Hepatocyte (in vitro differentiated cells): ENCODE results near the gene PLEKHJ1. TPM values are rescaled to one million over a fixed set of nuclear protein-coding genes. Genes with fewer than 3 reads are reported as not detected.

Experiments
- DNase-seq: peaks from one replicate; pipeline ENCODE4 v3.0.0-alpha.2; 2016; ENCODE audit warnings: low spot score
- H2AFZ ChIP-seq: fragments of 200-600 bp; sonication (generic); 2 replicates; pipeline ENCODE4 v1.6.0; 2016; ENCODE audit warnings: antibody characterized with exemption, mild to moderate bottlenecking
- H3K27ac ChIP-seq: fragments of 200-600 bp; sonication (generic); 2 replicates; pipeline ENCODE4 v1.5.1; 2016; ENCODE audit warnings: mild to moderate bottlenecking
- H3K27me3 ChIP-seq: fragments of 200-600 bp; sonication (generic); 2 replicates; pipeline ENCODE4 v1.6.1; 2016
- H3K36me3 ChIP-seq: fragments of 200-600 bp; sonication (generic); replicated peaks from 2 replicates; pipeline ENCODE4 v1.5.1; 2016; ENCODE audit warnings: low read depth; ENCODE audit not compliant: insufficient read depth
- H3K4me1 ChIP-seq: fragments of 200-600 bp; sonication (generic); 2 replicates; pipeline ENCODE4 v1.5.1; 2016; ENCODE audit warnings: mild to moderate bottlenecking, moderate library complexity; ENCODE audit not compliant: insufficient read depth
- H3K4me2 ChIP-seq: fragments of 200-600 bp; sonication (generic); 2 replicates; pipeline ENCODE4 v1.6.0; 2016
- H3K4me3 ChIP-seq: fragments of 200-600 bp; sonication (generic); 2 replicates; pipeline ENCODE4 v1.5.1; 2016; ENCODE audit warnings: mild to moderate bottlenecking
- H3K79me2 ChIP-seq: fragments of 200-600 bp; sonication (generic); 2 replicates; pipeline ENCODE4 v1.6.0; 2017; ENCODE audit warnings: mild to moderate bottlenecking
- H3K9me2 ChIP-seq: fragments of 200-600 bp; sonication (generic); replicated peaks from 2 replicates; pipeline ENCODE4 v1.6.0; 2017; ENCODE audit warnings: mild to moderate bottlenecking; ENCODE audit not compliant: insufficient read depth
- H3K9me3 ChIP-seq: fragments of 200-600 bp; sonication (generic); 2 replicates; pipeline ENCODE4 v1.5.1; 2016; ENCODE audit warnings: low read depth, mild to moderate bottlenecking
- H4K20me1 ChIP-seq: fragments of 200-600 bp; sonication (generic); 2 replicates; pipeline ENCODE4 v1.6.0; 2016; ENCODE audit warnings: mild to moderate bottlenecking; ENCODE audit not compliant: insufficient read depth, poor library complexity, severe bottlenecking
- CTCF ChIP-seq: fragments of 200-600 bp; sonication (generic); IDR thresholded peaks from 2 replicates; pipeline ENCODE4 v1.5.1; 2016; ENCODE audit warnings: antibody characterized with exemption, mild to moderate bottlenecking; ENCODE audit not compliant: poor library complexity
- EZH2 ChIP-seq: fragments of 200-600 bp; sonication (generic); IDR thresholded peaks from 2 replicates; pipeline ENCODE4 v1.6.1; 2016; ENCODE audit warnings: antibody characterized with exemption, mild to moderate bottlenecking, borderline replicate concordance
- EZH2phosphoT487 ChIP-seq: fragments of 200-600 bp; sonication (generic); IDR thresholded peaks from one replicate; pipeline ENCODE4 v1.6.1; 2018; ENCODE audit warnings: antibody characterized with exemption, mild to moderate bottlenecking, low read depth, moderate library complexity; ENCODE audit not compliant: unreplicated experiment, severe bottlenecking
- WGBS: methylation state at CpG from one replicate; pipeline ENCODE4 v1.1.6; 2016; ENCODE audit warnings: low lambda C conversion rate; ENCODE audit errors: missing lambda C conversion rate; 5-methylcytosine and 5-hydroxymethylcytosine counted together
- polyA plus RNA-seq: library from polyadenylated mRNA; unstranded; fragments of >200 nt; fragmentation: Nextera tagmentation; extraction: Ambion mirVana; gene quantifications from 2 replicates; pipeline ENCODE4 v1.2.1, GENCODE V29; 2016
- total RNA-seq: library from RNA; depleted of rRNA; stranded (reverse); fragments of >200 nt; gene quantifications from 2 replicates; pipeline ENCODE4 v1.2.3, GENCODE V29; 2014

The PLEKHJ1 gene
- total and polyA plus RNA-seq, 2 experiments from 2014 or later = 165 to 190 TPM

- no peak overlapping the region for H3K4me2 ChIP-seq
- no peak overlapping the region for H2AFZ ChIP-seq
- H3K36me3 ChIP-seq = no peaks in the 10 kb centered on the region
- H3K27me3 ChIP-seq = no peaks in the 10 kb centered on the region
- WGBS = 85% methylated on average over 14 of the region's 18 CpGs
- H3K9me3 ChIP-seq = no peaks in the 10 kb centered on the region
- H3K27ac ChIP-seq = no peak overlapping the region
- peaks cover 9% of the 10 kb centered on the region for H4K20me1 ChIP-seq
- DNase-seq = no peak
- TF ChIP-seq EZH2phosphoT487 = no peak
- TF ChIP-seq EZH2 = no peak
- no peak for TF ChIP-seq CTCF
- peaks cover 26% of the 10 kb centered on the region for H3K79me2 ChIP-seq
- no peaks in the 10 kb centered on the region for H3K9me2 ChIP-seq
- no peaks in the 10 kb centered on the region for H3K4me1 ChIP-seq
- no peak overlapping the region for H3K4me3 ChIP-seq
Measured at GRCh38 chr19:2199215-2199614, 36.9 kb downstream of the PLEKHJ1 start.

DNA sequence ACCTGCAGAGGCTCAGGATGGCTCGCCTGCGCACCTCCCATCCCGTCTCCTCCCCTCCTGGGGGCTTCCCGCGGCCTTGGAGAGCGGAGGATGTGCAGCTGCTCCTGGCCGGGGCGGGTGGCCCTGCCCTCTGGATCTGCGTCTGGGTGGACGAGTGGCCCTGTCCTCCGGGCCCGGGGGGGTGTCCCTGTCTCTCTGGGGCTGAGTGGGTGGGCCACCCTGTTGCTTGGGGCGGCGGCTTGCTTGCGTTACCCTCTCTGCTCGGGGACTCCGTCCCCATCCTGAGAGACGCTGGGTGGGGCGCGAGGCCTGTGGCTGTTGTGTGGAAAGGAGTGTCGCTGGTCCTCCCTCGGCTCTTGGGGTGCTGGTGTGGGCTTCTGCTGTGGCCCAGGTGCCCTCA, 37.8 kb downstream of the PLEKHJ1 start:
- no peak for TF ChIP-seq CTCF
- TF ChIP-seq EZH2phosphoT487 = no peak
- no peak for TF ChIP-seq EZH2
- Histone ChIP-seq H4K20me1 (peaks cover 9% of the 10 kb centered on the region), H3K79me2 (peaks cover 26% of the 10 kb centered on the region), H3K9me2 (no peaks in the 10 kb centered on the region), H3K9me3 (no peaks in the 10 kb centered on the region), H3K4me3 (no peak overlapping the region), H3K4me2 (no peak overlapping the region), H3K36me3 (no peaks in the 10 kb centered on the region), H3K27ac (no peak overlapping the region), H2AFZ (no peak overlapping the region), H3K27me3 (no peaks in the 10 kb centered on the region), H3K4me1 (no peaks in the 10 kb centered on the region)
- WGBS = 94% methylated on average over 9 of the region's 22 CpGs
- no peak for DNase-seq

DNA sequence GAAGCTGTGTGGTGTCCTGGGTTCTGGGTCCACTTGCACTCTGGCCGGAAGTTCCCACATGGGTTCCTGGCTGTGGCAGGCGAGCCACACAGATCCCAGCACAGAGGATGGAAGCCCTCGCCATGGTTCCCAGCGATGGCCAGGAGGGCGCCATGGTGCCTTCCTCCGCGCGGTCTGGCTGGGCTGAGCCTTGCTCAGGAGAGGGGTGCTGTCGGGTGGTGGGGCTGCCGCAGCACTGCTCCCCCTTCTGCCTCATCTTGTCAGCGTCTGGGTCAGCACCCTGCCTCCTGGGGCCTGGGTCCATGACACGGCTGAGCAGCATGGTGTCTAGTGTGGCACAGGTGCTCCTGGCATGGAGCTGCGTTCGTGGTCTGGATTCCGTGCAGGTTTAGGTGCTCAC, 38.9 kb downstream of the PLEKHJ1 start:
- Histone ChIP-seq H3K4me2 (no peak overlapping the region), H3K79me2 (peaks cover 26% of the 10 kb centered on the region), H2AFZ (no peak overlapping the region), H3K4me3 (no peak overlapping the region), H3K9me3 (no peaks in the 10 kb centered on the region), H3K36me3 (no peaks in the 10 kb centered on the region), H3K27ac (no peak overlapping the region), H3K27me3 (no peaks in the 10 kb centered on the region), H3K9me2 (no peaks in the 10 kb centered on the region), H4K20me1 (peaks cover 9% of the 10 kb centered on the region), H3K4me1 (no peaks in the 10 kb centered on the region)
- WGBS = 97% methylated on average over 15 of the region's 15 CpGs
- no peak for TF ChIP-seq EZH2phosphoT487
- no peak for TF ChIP-seq EZH2
- TF ChIP-seq CTCF = no peak
- no peak for DNase-seq

GRCh38 chr19:2195914-2196313, 40.2 kb downstream of the PLEKHJ1 start:
- Histone ChIP-seq H3K4me3 (no peak overlapping the region), H2AFZ (no peak overlapping the region), H3K9me2 (no peaks in the 10 kb centered on the region), H3K9me3 (no peaks in the 10 kb centered on the region), H3K4me2 (no peak overlapping the region), H3K79me2 (peaks cover 26% of the 10 kb centered on the region), H3K36me3 (no peaks in the 10 kb centered on the region), H4K20me1 (peaks cover 9% of the 10 kb centered on the region), H3K27me3 (no peaks in the 10 kb centered on the region), H3K4me1 (no peaks in the 10 kb centered on the region), H3K27ac (no peak overlapping the region)
- WGBS = 94% methylated on average over 19 of the region's 19 CpGs
- TF ChIP-seq CTCF = no peak
- TF ChIP-seq EZH2phosphoT487 = no peak
- TF ChIP-seq EZH2 = no peak
- no peak for DNase-seq
